NCI-H1092 (cell line): ENCODE results near the gene LRRN4CL.
"Not testable (repeated sequence)": the region's sequence is repeated elsewhere in the genome, so short reads cannot be mapped to it uniquely, and the experiment has no call there.

Experiments
- DNase-seq: peaks from one replicate; lab custom pipeline; 2025; lab: John Stamatoyannopoulos, UW

The LRRN4CL gene

DNA sequence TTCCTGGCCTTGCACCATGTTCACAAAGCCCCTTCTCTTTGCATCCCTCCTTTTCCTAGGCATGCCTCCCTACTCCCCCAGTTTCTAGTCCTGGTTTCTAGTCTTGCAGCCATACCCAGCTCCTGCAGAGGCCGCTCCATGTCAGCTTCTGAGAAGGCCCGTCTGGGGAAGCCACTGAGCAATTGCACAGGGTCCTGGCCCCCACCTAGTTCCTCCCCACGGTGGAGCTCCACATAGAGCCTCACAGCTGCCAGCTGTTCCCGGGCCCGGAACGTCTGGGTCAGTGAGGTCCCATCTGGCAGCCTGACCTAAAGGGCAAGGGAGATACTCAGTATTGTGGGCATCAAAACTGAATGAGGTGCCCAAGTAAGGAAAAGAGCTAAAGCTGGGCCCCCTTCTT is 12.6 kb downstream of the LRRN4CL start:
- no peak for DNase-seq

DNA sequence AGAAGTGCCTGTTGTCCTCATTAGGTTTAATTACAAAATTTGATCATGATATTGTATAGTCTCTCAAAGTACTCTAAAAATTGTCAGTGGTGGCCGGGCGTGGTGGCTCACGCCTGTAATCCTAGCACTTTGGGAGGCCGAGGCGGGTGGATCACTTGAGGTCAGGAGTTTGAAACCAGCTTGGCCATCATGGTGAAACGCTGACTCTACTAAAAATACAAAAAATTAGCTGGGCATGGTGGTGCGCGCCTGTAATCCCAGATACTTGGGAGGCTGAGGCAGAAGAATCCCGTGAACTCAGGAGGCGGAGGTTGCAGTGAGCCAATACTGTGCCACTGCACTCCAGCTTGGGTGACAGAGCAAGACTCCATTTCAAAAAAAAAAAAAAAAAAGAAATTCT is 13.9 kb downstream of the LRRN4CL start:
- not testable (repeated sequence) for DNase-seq

DNA sequence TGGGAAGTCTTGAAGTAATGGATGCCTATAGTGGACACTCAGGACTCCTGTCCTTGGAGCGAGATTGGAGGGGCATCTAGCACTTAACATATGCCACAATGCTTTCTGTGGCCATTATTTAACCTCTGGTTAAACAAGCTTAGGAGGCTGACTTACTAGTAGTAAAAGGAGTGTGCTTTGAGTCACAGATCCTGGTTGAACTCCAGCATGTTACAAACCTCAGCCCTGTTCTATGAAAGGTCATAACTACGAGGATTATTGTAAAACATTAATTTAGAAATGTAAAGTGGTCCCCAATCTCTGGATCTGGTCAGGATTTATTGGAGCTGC is 16.2 kb downstream of the LRRN4CL start:
- DNase-seq, result no peak

DNA sequence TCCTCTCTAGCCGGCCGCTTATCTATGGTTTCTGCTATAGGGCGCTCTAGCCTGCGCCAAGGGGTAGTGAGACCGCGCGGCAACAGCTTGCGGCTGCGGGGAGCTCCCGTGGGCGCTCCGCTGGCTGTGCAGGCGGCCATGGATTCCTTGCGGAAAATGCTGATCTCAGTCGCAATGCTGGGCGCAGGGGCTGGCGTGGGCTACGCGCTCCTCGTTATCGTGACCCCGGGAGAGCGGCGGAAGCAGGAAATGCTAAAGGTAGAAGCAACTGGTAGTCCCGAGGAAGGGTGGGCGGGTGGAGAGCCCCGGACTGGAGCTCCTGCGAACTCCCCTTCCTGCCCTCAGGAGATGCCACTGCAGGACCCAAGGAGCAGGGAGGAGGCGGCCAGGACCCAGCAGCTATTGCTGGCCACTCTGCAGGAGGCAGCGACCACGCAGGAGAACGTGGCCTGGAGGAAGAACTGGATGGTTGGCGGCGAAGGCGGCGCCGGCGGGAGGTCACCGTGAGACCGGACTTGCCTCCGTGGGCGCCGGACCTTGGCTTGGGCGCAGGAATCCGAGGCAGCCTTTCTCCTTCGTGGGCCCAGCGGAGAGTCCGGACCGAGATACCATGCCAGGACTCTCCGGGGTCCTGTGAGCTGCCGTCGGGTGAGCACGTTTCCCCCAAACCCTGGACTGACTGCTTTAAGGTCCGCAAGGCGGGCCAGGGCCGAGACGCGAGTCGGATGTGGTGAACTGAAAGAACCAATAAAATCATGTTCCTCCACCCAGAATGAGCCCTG is 17.5 kb downstream of the LRRN4CL start, which contains the start of the genes LBHD1 and UQCC3:
Gene LBHD1 (minus strand): TSS at position 660 of the 782 bp plus-strand sequence. CDS start 2,236 bp downstream, outside the sequence.
Gene UQCC3 (plus strand): TSS at position 66 of the 782 bp plus-strand sequence. CDS start 73 bp downstream, at position 139.
- peak; percentile 77 for DNase-seq

DNA sequence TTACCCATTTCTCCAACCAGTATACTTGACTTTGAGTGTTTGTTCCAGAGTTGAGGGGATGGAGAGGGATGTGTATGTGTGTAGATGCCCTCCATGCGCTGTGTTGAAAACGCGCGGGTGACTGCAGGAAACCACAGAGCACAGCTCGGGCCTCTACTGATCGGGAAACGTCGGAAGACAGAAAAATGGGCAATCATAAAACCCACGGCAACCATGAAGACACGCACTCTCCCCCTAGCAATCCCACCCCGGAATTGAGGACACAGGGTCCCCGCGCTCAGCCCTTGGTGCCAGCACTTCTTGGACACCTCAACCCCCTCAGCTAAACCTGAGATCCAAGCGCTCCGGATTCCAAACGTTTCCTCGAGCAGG is 18.1 kb downstream of the LRRN4CL start:
- no peak for DNase-seq

DNA sequence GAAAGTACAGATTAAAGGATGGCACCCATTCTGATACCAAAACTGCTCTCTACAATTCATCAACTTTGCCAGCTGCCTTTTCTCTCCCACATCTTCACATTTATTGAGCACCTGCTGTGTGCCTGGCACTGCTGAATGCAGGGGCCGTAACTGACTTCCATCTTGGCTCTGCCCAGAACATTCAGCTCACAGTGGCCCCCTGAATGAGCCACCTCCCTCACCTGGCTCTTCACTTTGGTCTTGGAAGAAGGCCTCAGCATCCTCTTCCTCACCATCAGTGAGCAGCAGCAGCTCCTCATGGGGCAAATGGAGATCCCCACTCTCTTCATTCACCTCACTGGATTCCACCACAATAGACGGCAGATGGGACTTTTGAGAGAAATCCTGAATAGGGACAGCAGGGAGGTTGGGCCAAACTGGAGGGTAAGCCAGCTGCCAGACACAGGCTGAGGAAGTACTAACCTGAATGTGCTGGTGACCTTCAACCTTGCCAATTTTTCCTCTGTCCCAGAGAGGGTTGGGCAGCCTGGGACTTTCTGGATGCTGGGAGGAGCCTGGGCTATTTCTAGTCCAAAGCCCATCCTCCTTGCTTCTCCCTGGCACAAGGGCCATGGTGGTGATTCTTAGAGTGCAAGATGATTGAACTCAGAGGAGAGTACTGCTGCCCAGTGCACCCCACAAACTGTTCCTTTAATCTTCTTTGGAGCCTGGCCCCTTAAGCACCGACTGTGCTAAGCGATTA is 19.7 kb downstream of the LRRN4CL start:
- no peak for DNase-seq

DNA sequence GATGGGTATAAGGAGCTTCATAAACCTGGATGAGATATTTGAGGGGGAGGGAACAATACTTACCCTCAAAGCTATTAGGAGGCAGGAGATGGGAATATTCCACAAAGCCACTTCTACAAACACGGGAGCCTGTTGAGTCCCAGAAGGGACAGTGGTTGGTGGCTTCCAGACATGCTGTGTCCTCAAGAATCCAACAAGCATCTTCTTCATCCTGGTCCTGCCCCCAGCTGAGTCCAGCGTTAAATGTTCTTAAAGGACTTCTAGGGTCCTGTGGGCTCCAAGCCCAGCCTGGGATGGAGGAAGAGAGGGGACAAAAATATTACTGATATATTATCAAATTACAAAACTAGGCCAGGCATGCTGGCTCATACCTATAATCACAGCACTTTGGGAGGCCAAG is 21.9 kb downstream of the LRRN4CL start:
- no peak for DNase-seq

DNA sequence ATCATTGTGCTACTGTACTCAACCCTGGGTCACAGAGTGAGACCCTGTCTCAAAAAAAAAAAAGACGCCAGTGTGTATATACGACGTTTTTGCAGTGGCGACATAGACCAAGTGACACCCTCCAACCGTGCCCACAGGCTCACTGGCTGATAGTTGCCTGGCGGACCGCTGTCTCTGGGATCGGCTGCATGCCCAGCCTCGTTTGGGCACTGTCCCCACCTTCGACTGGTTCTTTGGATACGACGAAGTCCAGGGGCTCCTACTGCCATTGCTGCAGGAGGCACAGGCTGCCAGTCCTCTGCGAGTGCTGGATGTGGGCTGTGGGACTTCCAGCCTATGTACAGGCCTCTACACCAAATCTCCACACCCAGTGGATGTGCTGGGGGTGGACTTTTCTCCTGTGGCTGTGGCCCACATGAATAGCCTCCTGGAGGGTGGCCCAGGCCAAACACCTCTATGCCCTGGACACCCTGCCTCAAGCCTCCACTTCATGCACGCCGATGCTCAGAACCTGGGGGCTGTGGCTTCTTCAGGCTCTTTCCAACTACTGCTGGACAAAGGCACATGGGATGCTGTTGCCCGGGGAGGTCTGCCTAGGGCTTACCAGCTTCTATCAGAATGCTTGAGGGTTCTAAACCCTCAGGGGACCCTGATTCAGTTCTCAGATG is 22.9 kb downstream of the LRRN4CL start:
- DNase-seq, result no peak

DNA sequence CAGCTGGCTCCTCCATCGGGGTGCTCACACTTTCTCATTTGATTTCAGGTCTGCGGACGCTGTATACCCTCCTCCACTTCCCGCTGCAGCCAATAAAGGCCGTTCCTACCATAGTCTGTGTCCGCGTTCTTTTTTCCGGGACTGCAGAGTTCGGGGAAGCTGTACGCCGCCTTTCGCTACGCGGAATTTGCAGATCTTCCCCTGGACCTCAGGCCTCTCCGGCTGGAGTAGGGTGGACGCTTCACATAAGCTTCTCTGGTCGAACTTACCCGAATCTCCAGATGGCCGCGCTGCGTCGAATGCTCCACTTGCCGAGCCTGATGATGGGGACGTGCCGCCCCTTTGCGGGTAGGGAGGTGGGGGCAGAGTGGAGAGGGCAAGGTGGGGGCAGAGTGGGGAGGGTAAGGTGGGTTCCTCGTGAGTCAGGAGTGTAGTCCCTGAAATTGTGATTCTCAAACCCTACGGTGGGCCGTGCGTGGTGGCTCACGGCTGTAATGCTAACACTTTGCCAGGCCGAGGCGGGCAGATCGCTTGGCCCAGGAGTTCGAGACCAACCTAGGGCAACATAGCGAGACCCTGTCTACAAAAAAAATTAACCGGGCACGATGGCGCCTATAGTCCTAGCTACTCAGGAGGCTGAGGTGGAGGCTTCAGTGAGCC is 23.6 kb downstream of the LRRN4CL start:
- DNase-seq, result peak; percentile 62

DNA sequence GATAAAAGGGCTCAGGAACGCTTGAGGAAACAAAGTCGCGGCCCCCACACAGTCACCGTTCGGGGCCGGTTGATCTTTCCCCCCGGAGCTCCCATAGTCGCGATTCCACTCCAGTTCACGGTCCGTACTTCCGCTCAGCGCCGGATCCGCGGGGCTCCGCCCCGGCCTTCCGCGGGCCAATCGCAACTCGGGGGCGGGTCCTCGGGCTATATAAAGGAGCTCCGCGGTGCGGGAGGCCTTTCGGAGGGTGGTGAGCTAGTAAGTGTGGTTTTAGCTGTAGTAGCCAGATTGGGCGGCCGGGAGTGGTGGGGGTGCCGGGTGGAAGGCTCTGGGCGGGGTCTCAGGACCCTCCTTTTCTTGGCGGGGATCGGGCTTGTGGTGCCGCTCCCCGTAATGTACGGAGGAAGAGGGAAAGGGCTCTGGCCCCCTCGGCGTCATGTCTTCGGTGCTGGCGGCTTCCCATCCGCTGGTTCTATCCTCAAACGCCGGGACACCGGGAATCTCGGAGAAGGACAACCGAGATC is 24.2 kb downstream of the LRRN4CL start, which contains the start of the genes C11orf98 and CSKMT:
Gene C11orf98 (minus strand): TSS at position 136 of the 524 bp plus-strand sequence. CDS start 41 bp downstream, at position 95.
Gene CSKMT (plus strand): TSS at position 238 of the 524 bp plus-strand sequence. CDS start 568 bp downstream, outside the sequence.
- DNase-seq, result peak; percentile 96

DNA sequence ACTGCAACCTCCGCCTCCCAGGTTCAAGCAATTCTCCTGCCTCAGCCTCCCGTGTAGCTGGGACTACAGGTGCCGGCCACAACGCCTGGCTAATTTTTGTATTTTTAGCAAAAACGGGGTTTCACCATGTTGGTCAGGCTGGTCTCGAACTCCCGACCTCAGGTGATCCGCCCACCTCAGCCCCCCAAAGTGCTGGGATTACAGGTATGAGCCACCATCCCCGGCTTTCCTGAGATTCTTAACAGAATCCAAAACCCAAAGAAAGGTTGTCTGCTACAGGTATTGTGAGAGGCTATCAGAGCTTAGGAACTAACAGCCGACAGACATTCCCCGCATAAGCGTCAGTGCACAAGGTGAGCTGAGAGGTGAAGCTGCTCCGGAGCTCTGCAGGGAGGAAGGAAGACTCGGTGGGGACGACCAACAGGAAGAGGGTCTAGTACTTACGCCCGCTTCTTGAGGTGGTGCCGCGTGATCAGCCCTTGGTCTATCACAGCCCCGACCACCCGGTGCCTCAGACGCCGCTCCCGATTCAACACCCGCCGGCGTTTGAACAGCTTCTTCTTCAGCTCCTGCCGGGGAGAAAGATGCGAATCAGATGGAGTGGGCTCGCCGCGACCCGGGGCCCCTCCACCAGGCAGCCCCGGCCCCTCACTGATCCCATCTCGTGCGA is 24.8 kb downstream of the LRRN4CL start:
- peak; percentile 69 for DNase-seq

DNA sequence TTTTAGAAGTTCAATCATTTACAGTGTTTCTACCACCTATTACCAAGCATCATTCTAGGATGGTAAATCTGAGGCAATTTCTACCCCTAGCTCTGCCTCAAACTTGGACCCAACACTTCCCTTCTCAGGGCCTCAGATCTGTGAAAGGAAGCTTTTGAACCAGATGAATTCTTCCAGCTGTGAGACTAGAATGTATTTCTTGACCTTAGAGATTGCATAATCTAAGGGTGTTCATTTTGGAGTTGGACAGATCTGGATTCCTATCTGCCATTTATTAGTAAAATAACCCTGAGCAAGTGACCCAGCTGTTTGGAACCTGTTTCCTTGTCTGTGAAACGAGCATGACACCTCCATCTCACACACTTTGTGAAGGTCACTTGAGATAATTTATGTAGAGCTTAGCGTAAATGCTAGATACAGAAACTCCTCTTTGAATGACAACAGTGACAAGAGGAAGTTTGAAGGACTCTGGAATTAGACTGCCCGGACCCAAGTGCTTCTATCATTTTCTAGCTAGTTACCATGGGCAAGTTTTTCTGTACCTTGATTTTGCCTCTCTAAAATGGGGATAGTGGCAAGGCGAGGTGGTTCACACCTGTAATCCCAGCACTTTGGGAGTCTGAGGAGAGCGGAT is 32.4 kb downstream of the LRRN4CL start:
- DNase-seq, result no peak

DNA sequence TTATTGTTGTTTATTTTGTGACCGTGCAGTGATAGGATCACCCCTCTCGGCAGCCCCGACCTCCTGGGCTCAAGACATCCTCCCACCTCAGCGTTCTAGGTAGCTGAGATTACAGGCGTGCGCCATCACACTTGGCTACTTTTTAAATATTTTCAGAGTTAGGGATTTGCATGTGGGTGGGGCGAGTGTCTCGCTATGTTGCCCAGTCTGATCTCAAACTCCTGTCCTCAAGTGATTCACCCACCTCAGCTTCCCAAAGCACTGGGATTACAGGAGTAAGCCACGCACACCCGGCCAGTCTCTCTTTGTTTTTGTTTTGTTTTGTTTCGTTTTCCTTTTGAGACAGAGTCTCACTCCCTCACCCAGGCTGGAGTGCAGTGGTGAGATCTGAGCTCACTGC is 35.0 kb downstream of the LRRN4CL start:
- DNase-seq, result no peak

DNA sequence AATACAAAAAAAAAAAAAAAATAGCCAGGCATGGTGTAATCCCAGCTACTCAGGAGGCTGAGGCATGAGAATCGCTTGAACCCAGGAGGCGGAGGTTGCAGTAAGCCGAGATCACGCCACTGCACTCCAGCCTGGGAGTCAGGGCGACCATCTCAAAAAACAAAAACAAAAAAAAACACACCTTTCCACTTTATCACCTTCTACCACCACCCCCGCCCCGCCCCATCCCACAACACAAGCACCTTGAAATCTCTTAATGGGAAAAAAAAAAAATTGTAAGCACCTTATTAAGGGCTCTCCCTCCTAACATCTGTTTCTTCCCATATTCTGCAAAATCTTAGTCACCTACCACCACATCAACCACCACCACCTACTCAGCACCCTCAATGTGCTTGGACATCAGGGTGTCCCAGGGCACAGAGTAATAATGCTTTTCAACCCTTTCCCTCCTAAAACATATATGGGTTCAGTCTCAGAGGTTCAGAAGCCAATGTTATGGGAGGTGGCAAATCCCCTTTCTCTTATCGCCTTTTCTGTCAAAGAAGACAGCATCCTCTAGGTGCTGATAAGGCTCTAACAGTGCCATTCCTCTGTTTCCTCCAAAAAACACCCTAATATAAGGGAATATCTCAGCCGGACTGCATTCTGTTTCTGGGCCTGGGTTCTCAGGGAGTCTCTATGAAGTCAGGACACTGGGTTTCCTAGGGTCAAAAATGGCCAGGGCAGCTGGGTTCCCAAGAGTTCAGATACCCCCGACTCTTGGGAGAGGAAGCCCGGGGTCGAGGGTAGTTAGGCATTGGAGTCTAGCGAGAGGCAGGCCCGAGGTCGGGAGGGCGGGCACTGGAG is 36.9 kb downstream of the LRRN4CL start:
- no peak for DNase-seq

DNA sequence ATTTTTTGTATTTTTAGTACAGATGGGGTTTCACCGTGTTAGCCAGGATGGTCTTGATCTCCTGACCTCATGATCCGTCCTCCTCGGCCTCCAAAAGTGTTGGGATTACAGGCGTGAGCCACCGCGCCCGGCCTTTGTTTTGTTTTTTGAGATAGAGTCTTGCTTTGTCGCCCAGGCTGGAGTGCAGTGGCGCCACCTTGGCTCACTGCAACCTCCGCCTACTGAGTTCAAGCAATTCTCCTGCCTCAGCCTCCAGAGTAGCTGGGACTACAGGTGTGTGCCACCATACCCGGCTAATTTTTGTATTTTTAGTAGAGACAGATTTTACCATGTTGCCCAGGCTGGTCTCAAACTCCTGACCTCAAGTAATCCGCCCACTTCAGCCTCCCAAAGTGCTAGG is 39.0 kb downstream of the LRRN4CL start:
- not testable (repeated sequence) for DNase-seq

DNA sequence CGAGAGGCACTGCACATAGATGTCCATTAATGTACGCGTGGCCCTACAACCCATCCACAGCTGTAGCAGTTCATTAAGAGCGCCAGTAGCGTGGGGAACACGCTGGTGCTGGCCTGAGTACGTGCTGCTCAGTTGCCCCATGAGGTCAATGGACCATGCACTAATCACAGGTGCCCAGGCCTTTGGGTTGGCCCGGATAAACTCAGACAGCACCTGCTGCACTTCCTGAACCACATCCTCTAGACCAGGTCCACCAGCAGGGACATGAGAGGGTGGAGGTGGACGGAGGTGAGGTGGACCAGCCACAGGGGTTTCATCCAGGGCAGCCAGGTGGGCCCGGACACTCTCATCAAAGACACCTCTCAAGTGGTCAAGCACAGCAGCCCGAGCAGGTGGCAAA is 39.8 kb downstream of the LRRN4CL start:
- DNase-seq, result no peak

DNA sequence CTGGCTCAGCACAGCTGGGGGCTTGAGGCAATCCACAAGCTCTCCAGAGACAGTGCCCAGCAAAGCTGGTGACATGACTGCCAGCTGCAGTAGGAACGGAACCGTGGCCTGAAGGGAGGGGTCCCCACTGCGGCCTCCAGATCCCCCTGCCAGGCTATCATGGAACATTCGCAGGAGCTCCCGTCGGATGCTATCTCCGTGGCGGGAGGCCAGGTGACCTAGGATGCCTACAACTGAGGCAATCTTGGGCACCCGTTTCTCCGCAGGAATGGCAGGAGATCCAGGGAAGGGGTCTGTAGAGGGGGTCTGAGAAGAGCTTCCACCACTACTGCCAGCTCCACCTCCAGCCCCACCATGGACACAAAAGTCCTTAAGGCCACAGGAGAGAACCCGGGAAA is 40.4 kb downstream of the LRRN4CL start:
- DNase-seq, result no peak

DNA sequence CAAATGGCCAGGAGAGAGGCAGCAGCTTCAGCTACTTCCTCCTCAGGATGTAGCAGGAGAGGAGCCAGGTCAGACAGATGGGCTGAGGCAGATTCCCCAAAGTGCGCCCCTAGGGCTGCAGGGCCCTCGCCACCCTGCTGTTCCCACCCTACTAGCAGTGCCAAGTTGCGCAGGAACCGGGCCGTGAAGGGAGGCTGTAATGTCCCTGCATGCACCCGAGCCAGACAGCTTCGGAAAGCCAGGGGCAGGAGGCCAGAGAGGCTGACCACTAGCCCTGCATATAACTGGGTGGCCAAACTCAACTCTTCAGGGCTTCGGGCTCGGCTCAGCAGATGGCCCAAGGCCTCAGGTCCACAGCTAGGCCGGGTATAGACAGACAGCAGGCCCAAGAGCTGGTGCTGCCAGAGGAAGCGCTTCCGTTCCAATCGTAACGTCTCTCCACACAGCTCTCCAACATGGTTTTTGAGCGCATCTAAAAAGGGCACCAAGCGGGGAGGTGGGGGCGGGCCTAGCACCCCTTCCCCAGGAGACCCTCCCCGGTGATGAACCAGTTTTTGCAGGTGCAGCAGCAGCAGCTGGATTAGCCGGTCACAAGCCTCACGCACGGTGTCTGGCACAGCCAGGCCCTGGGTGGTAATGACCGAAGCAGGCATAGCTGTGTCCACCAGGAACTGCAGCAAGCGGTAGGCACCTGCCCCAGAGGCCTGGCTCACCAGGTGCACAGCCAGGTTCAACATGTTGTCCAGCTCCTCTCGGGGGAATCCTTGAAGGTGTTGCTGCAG is 41.0 kb downstream of the LRRN4CL start:
- DNase-seq, result no peak

DNA sequence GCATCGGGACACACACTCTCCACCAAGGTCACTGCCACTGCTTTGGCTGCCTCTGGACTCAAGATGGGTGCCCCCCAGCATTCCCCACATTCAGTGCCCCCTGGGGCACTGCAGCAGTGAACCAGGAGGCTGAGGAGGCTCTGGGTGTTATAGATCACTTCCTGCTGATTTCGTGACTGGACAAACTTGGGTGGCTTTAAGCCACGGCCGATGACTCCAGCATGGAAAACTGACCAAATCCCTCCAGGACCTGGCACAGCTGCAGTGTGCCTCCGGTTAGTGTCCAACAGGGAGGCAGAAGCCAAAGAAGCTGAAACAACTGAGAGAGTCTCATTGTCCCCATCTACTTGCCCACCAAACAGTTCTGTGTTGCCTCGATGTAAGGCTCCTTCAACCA is 41.7 kb downstream of the LRRN4CL start:
- no peak for DNase-seq
